ENCODE results near the gene BSDC1.
"Not testable (repeated sequence)": the region's sequence is repeated elsewhere in the genome, so short reads cannot be mapped to it uniquely, and the experiment has no call there.

BSDC1 gene

GRCh38 chr1:32357614-32358013 is 36.6 kb downstream of the BSDC1 start:
- DNase-seq (ENCODE audit: low read depth in 2 of 2): no peak

GRCh38 chr1:32356478-32356877 is 37.8 kb downstream of the BSDC1 start:
- no peak for DNase-seq (ENCODE audit: low read depth in 2 of 2)

GRCh38 chr1:32355778-32356177 is 38.5 kb downstream of the BSDC1 start:
- DNase-seq (ENCODE audit: low read depth in 2 of 2): not testable (repeated sequence)

- DNase-seq (ENCODE audit: low read depth in 2 of 2): no peak
Measured at GRCh38 chr1:32353886-32354570, 40.2 kb downstream of the BSDC1 start.

GRCh38 chr1:32353431-32353830 is 40.8 kb downstream of the BSDC1 start:
- no peak for DNase-seq (ENCODE audit: low read depth in 2 of 2)

- no peak for DNase-seq (ENCODE audit: low read depth in 2 of 2)
Measured at GRCh38 chr1:32352831-32353383, 41.3 kb downstream of the BSDC1 start.

GRCh38 chr1:32352239-32352745 is 41.9 kb downstream of the BSDC1 start:
- no peak for DNase-seq (ENCODE audit: low read depth in 2 of 2)

GRCh38 chr1:32351399-32352238 is 42.6 kb downstream of the BSDC1 start:
- peak; percentile 88 to 90 for DNase-seq (ENCODE audit: low read depth in 2 of 2)

- peak; percentile 73 to 80 for DNase-seq (ENCODE audit: low read depth in 2 of 2)
Measured at GRCh38 chr1:32350785-32351398, 43.3 kb downstream of the BSDC1 start.

GRCh38 chr1:32349211-32349708 is 45.0 kb downstream of the BSDC1 start:
- DNase-seq (ENCODE audit: low read depth in 2 of 2): no peak

GRCh38 chr1:32346532-32347157 is 47.6 kb downstream of the BSDC1 start:
- no peak for DNase-seq (ENCODE audit: low read depth in 2 of 2)

- DNase-seq (ENCODE audit: low read depth in 2 of 2): no peak
Measured at GRCh38 chr1:32345289-32345827, 48.9 kb downstream of the BSDC1 start.

GRCh38 chr1:32342704-32343103 is 51.5 kb downstream of the BSDC1 start:
- no peak for DNase-seq (ENCODE audit: low read depth in 2 of 2)

- no peak for DNase-seq (ENCODE audit: low read depth in 2 of 2)
Measured at GRCh38 chr1:32341971-32342370, 52.3 kb downstream of the BSDC1 start.

- DNase-seq (ENCODE audit: low read depth in 2 of 2): no peak
Measured at GRCh38 chr1:32341186-32341757, 53.0 kb downstream of the BSDC1 start.

- DNase-seq (ENCODE audit: low read depth in 2 of 2): peak in 1 of 2 donors; percentile 34
Measured at GRCh38 chr1:32339363-32339978, 54.8 kb downstream of the BSDC1 start.

GRCh38 chr1:32338637-32339145 is 55.5 kb downstream of the BSDC1 start:
- no peak for DNase-seq (ENCODE audit: low read depth in 2 of 2)

- DNase-seq (ENCODE audit: low read depth in 2 of 2): no peak
Measured at GRCh38 chr1:32337855-32338636, 56.2 kb downstream of the BSDC1 start.

GRCh38 chr1:32336963-32337675 is 57.1 kb downstream of the BSDC1 start:
- no peak for DNase-seq (ENCODE audit: low read depth in 2 of 2)

All from stimulated activated CD4-positive, alpha-beta T cell treated with anti-CD3 and anti-CD28 coated beads, Interleukin-1b, Interleukin-23, amount 100 ng/mL, for 4 hours (primary cell).